RWPE2 (cell line): Measurements from ENCODE around the gene C20orf141.
"Not testable (repeated sequence)": the region's sequence is repeated elsewhere in the genome, so short reads cannot be mapped to it uniquely, and the experiment has no call there.

Experiments
- ATAC-seq: fragments of 200-7000 bp; cut with Tn5 transposase; 3 replicates; pipeline ENCODE4 v1.9.1; 2021; ENCODE audit warnings: low read depth
- DNase-seq: peaks from one replicate; pipeline ENCODE4 v3.0.0-alpha.2; 2020; ENCODE audit warnings: low spot score
- H3K27ac ChIP-seq: fragments of 450-650 bp; 2 replicates; pipeline ENCODE4 v1.5.1; 2017; ENCODE audit warnings: mild to moderate bottlenecking; ENCODE audit not compliant: poor library complexity, severe bottlenecking
- H3K27me3 ChIP-seq: fragments of 250-450 bp; sonication (Bioruptor Pico); 2 replicates; pipeline ENCODE4 v1.5.1; 2021; ENCODE audit warnings: mild to moderate bottlenecking, moderate library complexity; ENCODE audit not compliant: insufficient read depth, poor library complexity, severe bottlenecking
- H3K36me3 ChIP-seq: fragments of 250-450 bp; sonication (Bioruptor Pico); 2 replicates; pipeline ENCODE4 v1.5.1; 2020; ENCODE audit warnings: low read depth, mild to moderate bottlenecking, moderate library complexity
- H3K4me1 ChIP-seq: fragments of 250-450 bp; sonication (Bioruptor Pico); 2 replicates; pipeline ENCODE4 v1.5.1; 2021; ENCODE audit warnings: mild to moderate bottlenecking, moderate library complexity; ENCODE audit not compliant: insufficient read depth, poor library complexity, severe bottlenecking
- H3K4me3 ChIP-seq: fragments of 250-450 bp; sonication (Bioruptor Pico); 2 replicates; pipeline ENCODE4 v1.5.1; 2021; ENCODE audit warnings: mild to moderate bottlenecking, moderate library complexity; ENCODE audit not compliant: severe bottlenecking
- H3K9me3 ChIP-seq: fragments of 250-450 bp; sonication (Bioruptor Pico); 2 replicates; pipeline ENCODE4 v1.5.1; 2021; ENCODE audit warnings: mild to moderate bottlenecking, moderate library complexity; ENCODE audit not compliant: severe bottlenecking
- CTCF ChIP-seq: fragments of 450-650 bp; IDR thresholded peaks from one replicate; pipeline ENCODE4 v1.5.1; 2017; ENCODE audit warnings: mild to moderate bottlenecking, moderate library complexity; ENCODE audit not compliant: poor library complexity, severe bottlenecking

The C20orf141 gene

GRCh38 chr20:2825761-2826160, 11.0 kb downstream of the C20orf141 start:
- ATAC-seq (no peak), DNase-seq (no peak)
- Histone ChIP-seq H3K27me3 (peaks cover 19% of the 10 kb centered on the region), H3K4me3 (no peak overlapping the region), H3K27ac (no peak overlapping the region), H3K4me1 (no peaks in the 10 kb centered on the region), H3K36me3 (no peaks in the 10 kb centered on the region), H3K9me3 (no peaks in the 10 kb centered on the region)
- TF ChIP-seq CTCF, result no peak

GRCh38 chr20:2826655-2827054, 11.9 kb downstream of the C20orf141 start:
- H3K4me3 ChIP-seq, result no peak overlapping the region
- H3K4me1 ChIP-seq, result no peaks in the 10 kb centered on the region
- peaks cover 17% of the 10 kb centered on the region for H3K27me3 ChIP-seq
- no peak for DNase-seq
- no peaks in the 10 kb centered on the region for H3K9me3 ChIP-seq
- no peak overlapping the region for H3K27ac ChIP-seq
- ATAC-seq, result no peak
- no peak for TF ChIP-seq CTCF
- no peaks in the 10 kb centered on the region for H3K36me3 ChIP-seq

- DNase-seq (no peak), ATAC-seq (no peak)
- Histone ChIP-seq H3K4me3 (no peak overlapping the region), H3K9me3 (no peaks in the 10 kb centered on the region), H3K4me1 (peaks cover 10% of the 10 kb centered on the region), H3K27me3 (peaks cover 12% of the 10 kb centered on the region), H3K27ac (no peak overlapping the region), H3K36me3 (no peaks in the 10 kb centered on the region)
- TF ChIP-seq CTCF, result no peak
These were observed 14.6 kb downstream of the C20orf141 start for GRCh38 chr20:2829376-2829775.

- not testable (repeated sequence) for H3K4me3 ChIP-seq, H3K27me3 ChIP-seq, DNase-seq, ATAC-seq, H3K9me3 ChIP-seq, H3K36me3 ChIP-seq, H3K27ac ChIP-seq
- H3K4me1 ChIP-seq, result peaks cover 10% of the 10 kb centered on the region
These were observed 16.4 kb downstream of the C20orf141 start for GRCh38 chr20:2831206-2831605.

- peaks cover 10% of the 10 kb centered on the region for H3K36me3 ChIP-seq
- H3K27me3 ChIP-seq, result no peaks in the 10 kb centered on the region
- no peak overlapping the region for H3K27ac ChIP-seq
- ATAC-seq (no peak), DNase-seq (no peak)
- no peak for TF ChIP-seq CTCF
- no peak overlapping the region for H3K4me3 ChIP-seq
- H3K4me1 ChIP-seq, result peaks cover 10% of the 10 kb centered on the region
- no peaks in the 10 kb centered on the region for H3K9me3 ChIP-seq
These were observed 19.0 kb downstream of the C20orf141 start for GRCh38 chr20:2833761-2834160.
